Stimulated activated CD4-positive, alpha-beta T cell treated with anti-CD3 and anti-CD28 coated beads, Interleukin-4, amount 100 ng/mL, for 1 hour (primary cell): ENCODE results near the gene ITGA3.

Experiments
- DNase-seq: peaks from one replicate; pipeline ENCODE4 v3.0.0-alpha.2; 2020

Gene ITGA3

GRCh38 chr17:50055426-50056216 lies at the start of gene ITGA3:
ITGA3 (plus strand) TSS chr17:50056110; CDS start chr17:50056440, 330 bp downstream.
- DNase-seq, result peak; percentile 65

- DNase-seq, result no peak
These were observed 46.6 kb upstream of the ITGA3 start for GRCh38 chr17:50009282-50009681.

- no peak for DNase-seq
These were observed 42.8 kb upstream of the ITGA3 start for GRCh38 chr17:50013079-50013478.

- DNase-seq, result no peak
These were observed 41.3 kb upstream of the ITGA3 start for GRCh38 chr17:50014471-50015088.

GRCh38 chr17:50015146-50015545 lies 40.8 kb upstream of the ITGA3 start:
- DNase-seq, result no peak

GRCh38 chr17:50018909-50019308 lies 37.0 kb upstream of the ITGA3 start:
- DNase-seq, result no peak

- DNase-seq, result no peak
These were observed 34.9 kb upstream of the ITGA3 start for GRCh38 chr17:50020841-50021599.

GRCh38 chr17:50021681-50022370 lies 34.1 kb upstream of the ITGA3 start:
- no peak for DNase-seq

GRCh38 chr17:50022463-50023130 lies 33.3 kb upstream of the ITGA3 start:
- no peak for DNase-seq

GRCh38 chr17:50023520-50023919 lies 32.4 kb upstream of the ITGA3 start:
- DNase-seq, result no peak

- no peak for DNase-seq
These were observed 31.1 kb upstream of the ITGA3 start for GRCh38 chr17:50024808-50025207.

GRCh38 chr17:50026046-50026675 lies 29.7 kb upstream of the ITGA3 start:
- no peak for DNase-seq

GRCh38 chr17:50026837-50027171 lies 29.1 kb upstream of the ITGA3 start:
- DNase-seq, result peak; percentile 81

GRCh38 chr17:50027172-50027880 lies 28.6 kb upstream of the ITGA3 start:
- DNase-seq, result no peak

- no peak for DNase-seq
These were observed 27.8 kb upstream of the ITGA3 start for GRCh38 chr17:50027881-50028735.

GRCh38 chr17:50028736-50029120 lies 27.2 kb upstream of the ITGA3 start:
- DNase-seq, result no peak

GRCh38 chr17:50029185-50029584 lies 26.7 kb upstream of the ITGA3 start:
- DNase-seq, result no peak

- DNase-seq, result no peak
These were observed 22.6 kb upstream of the ITGA3 start for GRCh38 chr17:50033316-50033715.

GRCh38 chr17:50034498-50035364 lies 21.2 kb upstream of the ITGA3 start:
- no peak for DNase-seq
